ENCODE results near the gene ZDHHC18.
A peak's percentile ranks its signal among the peaks of the same experiment; 100 is the strongest.
"Not testable (repeated sequence)": the region's sequence is repeated elsewhere in the genome, so short reads cannot be mapped to it uniquely, and the experiment has no call there.

The ZDHHC18 gene

GRCh38 chr1:26799479-26800142, 26.9 kb upstream of the ZDHHC18 start:
- Histone ChIP-seq H3K27me3 (ENCODE audit: control insufficient read depth, insufficient read depth, low read length) (no peaks in the 10 kb centered on the region), H3K4me1 (peaks cover 2% of the 10 kb centered on the region), H3K4me3 (ENCODE audit: low read depth, low read length) (no peak overlapping the region), H3K36me3 (ENCODE audit: control insufficient read depth, insufficient read depth, low read length) (no peaks in the 10 kb centered on the region), H2AFZ (peak overlapping the region; percentile 50), H3K4me2 (ENCODE audit: low read length) (no peak overlapping the region), H3K9ac (no peak overlapping the region), H3K79me2 (no peaks in the 10 kb centered on the region), H3K9me3 (ENCODE audit: control insufficient read depth, low read length) (no peaks in the 10 kb centered on the region), H3K27ac (peak overlapping the region; percentile 68)
- no peak for TF ChIP-seq CTCF (IDR thresholded peaks at IDR 0.05)

GRCh38 chr1:26803932-26804331, 22.6 kb upstream of the ZDHHC18 start:
- not testable (repeated sequence) for H3K4me1 ChIP-seq; H3K9me3 ChIP-seq (ENCODE audit: control insufficient read depth, low read length); H3K4me2 ChIP-seq (ENCODE audit: low read length); H3K27me3 ChIP-seq (ENCODE audit: control insufficient read depth, insufficient read depth, low read length); H3K27ac ChIP-seq; H2AFZ ChIP-seq; H3K79me2 ChIP-seq; H3K4me3 ChIP-seq (ENCODE audit: low read depth, low read length); H3K9ac ChIP-seq; H3K36me3 ChIP-seq (ENCODE audit: control insufficient read depth, insufficient read depth, low read length)

GRCh38 chr1:26810105-26810504, 16.4 kb upstream of the ZDHHC18 start:
- not testable (repeated sequence) for H3K79me2 ChIP-seq; H3K9me3 ChIP-seq (ENCODE audit: control insufficient read depth, low read length); H3K27me3 ChIP-seq (ENCODE audit: control insufficient read depth, insufficient read depth, low read length); H3K9ac ChIP-seq; H3K27ac ChIP-seq; H3K36me3 ChIP-seq (ENCODE audit: control insufficient read depth, insufficient read depth, low read length); H3K4me1 ChIP-seq; H3K4me2 ChIP-seq (ENCODE audit: low read length); H3K4me3 ChIP-seq (ENCODE audit: low read depth, low read length); H2AFZ ChIP-seq
- TF ChIP-seq CTCF (IDR thresholded peaks at IDR 0.05), result peak; percentile 46

- Histone ChIP-seq H3K27ac (no peak overlapping the region), H3K36me3 (ENCODE audit: control insufficient read depth, insufficient read depth, low read length) (no peaks in the 10 kb centered on the region), H2AFZ (no peak overlapping the region), H3K9ac (no peak overlapping the region), H3K27me3 (ENCODE audit: control insufficient read depth, insufficient read depth, low read length) (no peaks in the 10 kb centered on the region), H3K9me3 (ENCODE audit: control insufficient read depth, low read length) (no peaks in the 10 kb centered on the region), H3K79me2 (no peaks in the 10 kb centered on the region), H3K4me3 (ENCODE audit: low read depth, low read length) (no peak overlapping the region), H3K4me2 (ENCODE audit: low read length) (no peak overlapping the region), H3K4me1 (no peaks in the 10 kb centered on the region)
- TF ChIP-seq CTCF (IDR thresholded peaks at IDR 0.05), result no peak
These were observed 15.4 kb upstream of the ZDHHC18 start for GRCh38 chr1:26811057-26811456.

GRCh38 chr1:26811708-26812107, 14.8 kb upstream of the ZDHHC18 start:
- H2AFZ ChIP-seq, result no peak overlapping the region
- no peak overlapping the region for H3K4me3 ChIP-seq (ENCODE audit: low read depth, low read length)
- H3K9ac ChIP-seq, result no peak overlapping the region
- H3K79me2 ChIP-seq, result no peaks in the 10 kb centered on the region
- no peaks in the 10 kb centered on the region for H3K27me3 ChIP-seq (ENCODE audit: control insufficient read depth, insufficient read depth, low read length)
- H3K4me2 ChIP-seq (ENCODE audit: low read length), result no peak overlapping the region
- H3K4me1 ChIP-seq, result no peaks in the 10 kb centered on the region
- no peaks in the 10 kb centered on the region for H3K9me3 ChIP-seq (ENCODE audit: control insufficient read depth, low read length)
- H3K36me3 ChIP-seq (ENCODE audit: control insufficient read depth, insufficient read depth, low read length), result no peaks in the 10 kb centered on the region
- TF ChIP-seq CTCF (IDR thresholded peaks at IDR 0.05), result no peak
- H3K27ac ChIP-seq, result no peak overlapping the region
